ENCODE measurements around the gene FLACC1. TPM values are rescaled to one million over a fixed set of nuclear protein-coding genes. Genes with fewer than 3 reads are reported as not detected.

FLACC1 gene
- total and polyA plus RNA-seq, 7 donors = 0.69 to 1.6 (median 1.2) TPM; not detected in 1

DNA sequence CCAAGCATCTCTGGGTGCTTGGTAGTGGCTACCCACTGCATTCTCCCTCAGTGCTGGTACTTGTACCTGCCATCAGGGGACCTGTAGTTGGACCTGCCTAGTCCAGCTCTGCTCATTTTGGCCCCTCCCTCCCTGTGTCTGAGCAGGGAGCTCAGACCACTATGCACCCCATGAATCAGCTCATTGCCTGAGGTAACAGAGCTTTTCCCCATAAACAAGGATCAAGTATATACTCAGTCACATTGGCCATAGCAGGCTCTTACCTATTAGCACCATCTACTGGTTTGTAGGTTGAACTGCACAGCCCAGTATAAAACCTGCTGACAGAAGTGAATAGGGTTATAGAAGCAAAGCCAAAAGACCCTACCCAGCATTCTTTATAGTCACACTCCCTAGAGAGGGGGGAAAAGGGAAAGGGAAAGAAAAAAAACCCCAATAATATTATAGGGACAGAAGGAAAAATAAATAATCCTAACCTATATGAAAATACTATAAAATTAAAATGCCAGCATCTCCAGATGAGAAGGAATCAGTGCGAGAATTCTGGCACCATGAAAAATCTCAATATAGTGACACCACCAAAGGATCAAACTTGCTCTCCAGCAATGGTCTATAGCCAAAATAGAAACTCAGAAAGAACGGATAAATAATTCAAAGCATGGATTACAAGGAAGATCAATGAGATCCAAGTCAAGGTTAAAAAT is 6.9 kb upstream of the FLACC1 start:
- peaks cover 0 to 6% (median 0%) of the 10 kb centered on the region in 4 donors for H3K36me3 ChIP-seq
- no peaks in the 10 kb centered on the region for H3K27me3 ChIP-seq
- WGBS, 2 donors = 89 to 93% methylated on average over 2 of the region's 2 CpGs
- no peak overlapping the region for H3K4me3 ChIP-seq
- intact Hi-C loops (cut with DNase I) = loop anchor here (2.0 kb wide), 1 partner anchor 127 kb away; no protein-coding TSS in a partner anchor
- no peaks in the 10 kb centered on the region for H3K9me3 ChIP-seq
- H3K4me1 ChIP-seq = no peaks in the 10 kb centered on the region
- DNase-seq = no peak
- H3K27ac ChIP-seq = no peak overlapping the region
- TF ChIP-seq, protein P1, sequence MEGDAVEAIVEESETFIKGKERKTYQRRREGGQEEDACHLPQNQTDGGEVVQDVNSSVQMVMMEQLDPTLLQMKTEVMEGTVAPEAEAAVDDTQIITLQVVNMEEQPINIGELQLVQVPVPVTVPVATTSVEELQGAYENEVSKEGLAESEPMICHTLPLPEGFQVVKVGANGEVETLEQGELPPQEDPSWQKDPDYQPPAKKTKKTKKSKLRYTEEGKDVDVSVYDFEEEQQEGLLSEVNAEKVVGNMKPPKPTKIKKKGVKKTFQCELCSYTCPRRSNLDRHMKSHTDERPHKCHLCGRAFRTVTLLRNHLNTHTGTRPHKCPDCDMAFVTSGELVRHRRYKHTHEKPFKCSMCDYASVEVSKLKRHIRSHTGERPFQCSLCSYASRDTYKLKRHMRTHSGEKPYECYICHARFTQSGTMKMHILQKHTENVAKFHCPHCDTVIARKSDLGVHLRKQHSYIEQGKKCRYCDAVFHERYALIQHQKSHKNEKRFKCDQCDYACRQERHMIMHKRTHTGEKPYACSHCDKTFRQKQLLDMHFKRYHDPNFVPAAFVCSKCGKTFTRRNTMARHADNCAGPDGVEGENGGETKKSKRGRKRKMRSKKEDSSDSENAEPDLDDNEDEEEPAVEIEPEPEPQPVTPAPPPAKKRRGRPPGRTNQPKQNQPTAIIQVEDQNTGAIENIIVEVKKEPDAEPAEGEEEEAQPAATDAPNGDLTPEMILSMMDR (IDR thresholded peaks at IDR 0.05) = peak; percentile 40 to 80 (median 62)
- no peak for TF ChIP-seq EP300 (IDR thresholded peaks at IDR 0.05)

DNA sequence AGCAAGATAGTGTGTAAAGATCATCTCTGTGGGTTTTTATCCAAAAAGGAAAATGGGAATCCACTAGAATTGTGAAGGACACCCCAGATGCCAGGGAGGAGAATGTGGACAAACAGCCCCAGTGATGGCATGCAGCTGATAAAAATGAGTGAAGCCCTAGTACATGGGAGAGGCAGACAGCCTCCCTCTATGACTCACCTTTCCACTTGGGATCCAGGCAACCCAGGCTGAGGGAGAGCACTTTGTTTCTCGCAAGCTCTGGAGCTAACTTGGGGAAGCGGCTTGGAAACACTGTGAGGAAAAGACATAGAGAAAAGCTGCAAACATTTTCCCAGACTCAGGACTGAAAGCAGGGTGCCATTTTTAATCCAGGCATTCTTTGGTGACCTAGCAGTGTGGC is 5.3 kb upstream of the FLACC1 start:
- no peaks in the 10 kb centered on the region for H3K27me3 ChIP-seq
- DNase-seq = no peak
- no peak overlapping the region for H3K27ac ChIP-seq
- H3K36me3 ChIP-seq = peaks cover 0 to 8% (median 0%) of the 10 kb centered on the region in 4 donors
- H3K4me3 ChIP-seq = no peak overlapping the region
- TF ChIP-seq, protein P1 (IDR thresholded peaks at IDR 0.05) = no peak
- TF ChIP-seq POLR2AphosphoS5 (IDR thresholded peaks at IDR 0.05) (no peak), POLR2A (IDR thresholded peaks at IDR 0.05) (no peak), EP300 (IDR thresholded peaks at IDR 0.05) (no peak)
- WGBS, 2 donors = 97 to 99% methylated on average over 2 of the region's 2 CpGs
- intact Hi-C loops (cut with DNase I) = no loop called here
- peaks cover 0 to 3% (median 1%) of the 10 kb centered on the region in 4 donors for H3K4me1 ChIP-seq
- no peaks in the 10 kb centered on the region for H3K9me3 ChIP-seq

- H3K4me3 ChIP-seq = no peak overlapping the region
Measured at GRCh38 chr2:201361078-201361733, 4.1 kb upstream of the FLACC1 start.

DNA sequence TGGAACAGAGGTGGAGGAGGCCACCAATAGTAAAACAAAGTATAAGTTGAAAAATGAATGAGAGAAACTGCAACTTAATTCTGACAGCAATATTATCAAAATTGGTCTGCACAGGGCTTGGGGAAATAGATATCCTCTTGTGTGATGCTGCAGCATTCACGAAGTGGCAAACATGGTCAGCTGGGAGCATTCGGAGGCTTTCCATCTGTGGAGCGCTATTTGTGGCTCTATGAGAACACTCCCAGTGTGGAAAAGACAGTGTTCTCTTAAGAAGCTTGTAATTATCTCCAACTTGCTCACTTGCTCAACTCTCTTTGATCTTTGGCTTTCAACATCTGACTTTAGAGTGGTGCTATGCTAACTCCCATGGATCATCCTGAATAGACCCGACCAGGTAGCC is 3.1 kb upstream of the FLACC1 start:
- no peaks in the 10 kb centered on the region for H3K27me3 ChIP-seq
- no peak for DNase-seq
- H3K4me3 ChIP-seq = no peak overlapping the region
- H3K27ac ChIP-seq = no peak overlapping the region
- H3K9me3 ChIP-seq = no peaks in the 10 kb centered on the region
- peaks cover 0 to 8% (median 0%) of the 10 kb centered on the region in 4 donors for H3K36me3 ChIP-seq
- H3K4me1 ChIP-seq = peaks cover 0 to 11% (median 5%) of the 10 kb centered on the region in 4 donors
- no peak for TF ChIP-seq EP300 (IDR thresholded peaks at IDR 0.05)
- no peak for TF ChIP-seq POLR2AphosphoS5 (IDR thresholded peaks at IDR 0.05)
- no peak for TF ChIP-seq POLR2A (IDR thresholded peaks at IDR 0.05)
- TF ChIP-seq, protein P1 (IDR thresholded peaks at IDR 0.05) = no peak
- intact Hi-C loops (cut with DNase I) = no loop called here
- 96 to 97% methylated on average over 4 of the region's 4 CpGs for WGBS, 2 donors

More at GRCh38 chr2:201361078-201361733, 4.1 kb upstream of the FLACC1 start:
- 77 to 93% methylated on average over 2 of the region's 2 CpGs for WGBS, 2 donors
- H3K27ac ChIP-seq = no peak overlapping the region
- intact Hi-C loops (cut with DNase I) = no loop called here
- no peak for TF ChIP-seq POLR2A (IDR thresholded peaks at IDR 0.05)
- no peak for TF ChIP-seq POLR2AphosphoS5 (IDR thresholded peaks at IDR 0.05)
- TF ChIP-seq, protein P1 (IDR thresholded peaks at IDR 0.05) = no peak
- TF ChIP-seq EP300 (IDR thresholded peaks at IDR 0.05) = no peak
- H3K27me3 ChIP-seq = no peaks in the 10 kb centered on the region
- peaks cover 0 to 11% (median 5%) of the 10 kb centered on the region in 4 donors for H3K4me1 ChIP-seq
- peaks cover 0 to 8% (median 0%) of the 10 kb centered on the region in 4 donors for H3K36me3 ChIP-seq
- DNase-seq = no peak
- H3K9me3 ChIP-seq = no peaks in the 10 kb centered on the region
